Type B pancreatic cell (in vitro differentiated cells): ENCODE measurements around the gene DTNBP1. TPM values are rescaled to one million over a fixed set of nuclear protein-coding genes. Genes with fewer than 3 reads are reported as not detected.
"Not testable (repeated sequence)": the region's sequence is repeated elsewhere in the genome, so short reads cannot be mapped to it uniquely, and the experiment has no call there.

Source experiments
- DNase-seq: peaks from one replicate; pipeline ENCODE4 v3.0.0; 2021; ENCODE audit warnings: mixed read lengths; ENCODE audit not compliant: unreplicated experiment; ENCODE audit errors: extremely low spot score
- H3K27ac Mint-ChIP-seq: 2 replicates; pipeline ENCODE4 v1.8.0; 2021; ENCODE audit warnings: mild to moderate bottlenecking, mixed read lengths
- H3K27me3 Mint-ChIP-seq: 2 replicates; pipeline ENCODE4 v1.8.0; 2021; ENCODE audit warnings: mixed read lengths
- H3K36me3 Mint-ChIP-seq: 2 replicates; pipeline ENCODE4 v1.8.0; 2021; ENCODE audit warnings: mixed read lengths
- H3K4me1 Mint-ChIP-seq: one replicate; pipeline ENCODE4 v1.8.0; 2021; ENCODE audit warnings: mixed read lengths; ENCODE audit not compliant: unreplicated experiment
- H3K4me3 Mint-ChIP-seq: 2 replicates; pipeline ENCODE4 v1.8.0; 2021; ENCODE audit warnings: mild to moderate bottlenecking, mixed read lengths
- H3K9me3 Mint-ChIP-seq: 2 replicates; pipeline ENCODE4 v1.8.0; 2021; ENCODE audit warnings: mixed read lengths
- total RNA-seq: library from RNA; stranded (reverse); gene quantifications from 2 replicates; pipeline ENCODE4 v1.2.1, GENCODE V29; 2021; ENCODE audit warnings: low replicate concordance
- TF ChIP-seq, protein P1 (sequence below): fragments of 200-600 bp; sonication (generic); conservative IDR thresholded peaks from 2 replicates; pipeline ENCODE4 v1.5.0; 2021; ENCODE audit warnings: antibody characterized with exemption, mild to moderate bottlenecking

DTNBP1 gene
- total RNA-seq, 1 donor from 2014 or later: 11.6 TPM

DNA sequence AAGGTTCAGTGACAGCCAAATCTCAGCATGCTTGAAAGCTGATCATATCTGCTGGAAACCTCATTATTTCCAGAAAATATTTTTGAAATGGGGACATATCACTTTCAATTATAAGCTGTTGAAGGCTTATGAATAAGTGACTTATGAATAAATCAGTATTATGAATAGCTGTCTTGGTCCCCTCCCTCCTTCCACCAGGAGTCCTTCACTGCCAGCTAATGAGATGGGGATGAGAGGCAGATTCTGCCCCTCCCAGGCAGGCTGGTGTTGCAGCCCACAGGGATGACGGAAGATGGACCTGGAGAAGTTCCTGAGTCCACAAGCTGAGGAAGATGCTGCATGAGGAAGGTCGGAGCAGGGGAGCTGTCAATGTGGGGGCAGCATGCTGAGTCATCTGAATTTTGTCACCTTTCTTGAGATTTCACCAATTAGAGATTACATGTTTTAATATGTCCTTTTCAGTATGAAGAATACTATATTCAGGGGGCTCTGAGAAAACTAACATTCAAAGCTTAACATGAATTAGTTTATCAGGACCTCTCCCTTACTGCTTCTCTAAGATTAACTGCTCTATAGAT lies 112.2 kb downstream of the DTNBP1 start:
- peaks cover 30% of the 10 kb centered on the region for H3K4me1 Mint-ChIP-seq
- H3K27ac Mint-ChIP-seq: no peak overlapping the region

GRCh38 chr6:15549371-15549770 lies 113.5 kb downstream of the DTNBP1 start:
- H3K4me1 Mint-ChIP-seq: peaks cover 30% of the 10 kb centered on the region

More for the DNA sequence above, 112.2 kb downstream of the DTNBP1 start:
- no peak for DNase-seq
- H3K4me3 Mint-ChIP-seq: no peak overlapping the region
- H3K36me3 Mint-ChIP-seq: peaks cover 10% of the 10 kb centered on the region
- TF ChIP-seq, protein P1, sequence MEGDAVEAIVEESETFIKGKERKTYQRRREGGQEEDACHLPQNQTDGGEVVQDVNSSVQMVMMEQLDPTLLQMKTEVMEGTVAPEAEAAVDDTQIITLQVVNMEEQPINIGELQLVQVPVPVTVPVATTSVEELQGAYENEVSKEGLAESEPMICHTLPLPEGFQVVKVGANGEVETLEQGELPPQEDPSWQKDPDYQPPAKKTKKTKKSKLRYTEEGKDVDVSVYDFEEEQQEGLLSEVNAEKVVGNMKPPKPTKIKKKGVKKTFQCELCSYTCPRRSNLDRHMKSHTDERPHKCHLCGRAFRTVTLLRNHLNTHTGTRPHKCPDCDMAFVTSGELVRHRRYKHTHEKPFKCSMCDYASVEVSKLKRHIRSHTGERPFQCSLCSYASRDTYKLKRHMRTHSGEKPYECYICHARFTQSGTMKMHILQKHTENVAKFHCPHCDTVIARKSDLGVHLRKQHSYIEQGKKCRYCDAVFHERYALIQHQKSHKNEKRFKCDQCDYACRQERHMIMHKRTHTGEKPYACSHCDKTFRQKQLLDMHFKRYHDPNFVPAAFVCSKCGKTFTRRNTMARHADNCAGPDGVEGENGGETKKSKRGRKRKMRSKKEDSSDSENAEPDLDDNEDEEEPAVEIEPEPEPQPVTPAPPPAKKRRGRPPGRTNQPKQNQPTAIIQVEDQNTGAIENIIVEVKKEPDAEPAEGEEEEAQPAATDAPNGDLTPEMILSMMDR: no peak
- no peaks in the 10 kb centered on the region for H3K27me3 Mint-ChIP-seq
- no peaks in the 10 kb centered on the region for H3K9me3 Mint-ChIP-seq

GRCh38 chr6:15547400-15547799 lies 115.4 kb downstream of the DTNBP1 start:
- Mint-ChIP-seq H3K9me3 (peaks cover 9% of the 10 kb centered on the region), H3K36me3 (peaks cover 13% of the 10 kb centered on the region), H3K4me1 (peaks cover 24% of the 10 kb centered on the region), H3K27me3 (no peaks in the 10 kb centered on the region), H3K27ac (no peak overlapping the region), H3K4me3 (no peak overlapping the region)
- TF ChIP-seq, protein P1: no peak
- DNase-seq: no peak

More at GRCh38 chr6:15549371-15549770, 113.5 kb downstream of the DTNBP1 start:
- Mint-ChIP-seq H3K27ac (no peak overlapping the region), H3K27me3 (no peaks in the 10 kb centered on the region), H3K9me3 (no peaks in the 10 kb centered on the region), H3K36me3 (peaks cover 10% of the 10 kb centered on the region), H3K4me3 (no peak overlapping the region)
- TF ChIP-seq, protein P1: no peak
- DNase-seq: no peak

GRCh38 chr6:15546591-15546990 lies 116.2 kb downstream of the DTNBP1 start:
- peaks cover 10% of the 10 kb centered on the region for H3K36me3 Mint-ChIP-seq
- peaks cover 18% of the 10 kb centered on the region for H3K4me1 Mint-ChIP-seq
- H3K27ac Mint-ChIP-seq: no peak overlapping the region
- H3K9me3 Mint-ChIP-seq: peaks cover 9% of the 10 kb centered on the region
- no peak overlapping the region for H3K4me3 Mint-ChIP-seq
- TF ChIP-seq, protein P1: no peak
- no peaks in the 10 kb centered on the region for H3K27me3 Mint-ChIP-seq
- no peak for DNase-seq

GRCh38 chr6:15544321-15544900 lies 118.4 kb downstream of the DTNBP1 start:
- TF ChIP-seq, protein P1: no peak
- Mint-ChIP-seq H3K27ac (no peak overlapping the region), H3K36me3 (peaks cover 8% of the 10 kb centered on the region), H3K4me1 (peaks cover 12% of the 10 kb centered on the region), H3K9me3 (peaks cover 9% of the 10 kb centered on the region), H3K27me3 (no peaks in the 10 kb centered on the region), H3K4me3 (no peak overlapping the region)
- no peak for DNase-seq

- not testable (repeated sequence) for H3K9me3 Mint-ChIP-seq, DNase-seq, H3K27ac Mint-ChIP-seq, H3K27me3 Mint-ChIP-seq, H3K4me3 Mint-ChIP-seq, H3K36me3 Mint-ChIP-seq
- peaks cover 18% of the 10 kb centered on the region for H3K4me1 Mint-ChIP-seq
Measured at GRCh38 chr6:15543332-15543917, 119.4 kb downstream of the DTNBP1 start.
